ENCODE data around the gene PPCS.
"Not testable (repeated sequence)": the region's sequence is repeated elsewhere in the genome, so short reads cannot be mapped to it uniquely, and the experiment has no call there.

PPCS gene

DNA sequence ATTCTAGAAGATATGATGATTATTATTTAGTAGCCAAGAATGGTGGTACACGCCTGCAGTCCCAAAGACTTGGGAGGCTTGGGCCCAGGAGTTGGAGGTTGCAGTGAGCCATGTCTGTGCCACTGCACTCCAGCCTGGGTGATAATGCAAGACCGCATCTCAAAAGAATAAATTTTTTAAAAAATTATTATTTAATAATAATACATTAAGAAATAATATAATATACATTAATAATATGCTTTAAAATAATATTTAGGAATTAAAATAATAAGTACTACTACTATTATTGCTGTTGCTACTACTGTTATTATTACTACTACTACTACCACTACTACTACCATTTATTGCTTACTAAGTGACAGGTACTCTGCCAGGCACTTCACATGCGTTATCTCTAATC is 33.9 kb downstream of the PPCS start:
- Histone ChIP-seq H4K12ac (ENCODE audit: low read depth, low read length) (no peak overlapping the region), H2AK5ac (ENCODE audit: low read length) (no peak overlapping the region), H3K27me3 (ENCODE audit: insufficient read depth, low read length) (no peaks in the 10 kb centered on the region), H3K4me1 (ENCODE audit: control insufficient read depth in 1 of 2, insufficient read depth in 2 of 2, low read length in 2 of 2) (no peaks in the 10 kb centered on the region), H2BK12ac (ENCODE audit: low read length) (no peak overlapping the region), H3K36me3 (ENCODE audit: control insufficient read depth in 1 of 2, insufficient read depth in 2 of 2, low read length in 2 of 2) (no peaks in the 10 kb centered on the region), H2BK120ac (ENCODE audit: insufficient read depth, low read length, poor library complexity) (no peak overlapping the region), H2BK5ac (ENCODE audit: low read depth, low read length, poor library complexity) (no peak overlapping the region), H3K9ac (ENCODE audit: low read length) (no peak overlapping the region), H3K4me3 (ENCODE audit: low read depth, low read length) (no peak overlapping the region), H4K8ac (ENCODE audit: low read depth, low read length) (no peak overlapping the region), H3K4ac (ENCODE audit: low read depth, low read length) (no peak overlapping the region), H3K79me1 (ENCODE audit: low read length) (no peaks in the 10 kb centered on the region), H3K27ac (ENCODE audit: low read depth, low read length) (no peak overlapping the region), H3K23ac (ENCODE audit: low read length) (no peak overlapping the region), H2AFZ (ENCODE audit: insufficient read depth, low read length, poor library complexity) (no peak overlapping the region), H3K14ac (ENCODE audit: low read length) (no peak overlapping the region), H3K9me3 (ENCODE audit: insufficient read depth, low read depth, low read length) (no peaks in the 10 kb centered on the region), H3K18ac (ENCODE audit: low read length) (no peak overlapping the region), H4K91ac (ENCODE audit: low read depth, low read length) (no peak overlapping the region), H3K4me2 (ENCODE audit: low read length) (no peak overlapping the region), H3K79me2 (ENCODE audit: control insufficient read depth, insufficient read depth, low read length, poor library complexity) (no peaks in the 10 kb centered on the region)
- no CpG with 5 or more reads among the region's 3 CpGs for WGBS (ENCODE audit: extremely low coverage, insufficient coverage, insufficient read length)
- DNase-seq = no peak

DNA sequence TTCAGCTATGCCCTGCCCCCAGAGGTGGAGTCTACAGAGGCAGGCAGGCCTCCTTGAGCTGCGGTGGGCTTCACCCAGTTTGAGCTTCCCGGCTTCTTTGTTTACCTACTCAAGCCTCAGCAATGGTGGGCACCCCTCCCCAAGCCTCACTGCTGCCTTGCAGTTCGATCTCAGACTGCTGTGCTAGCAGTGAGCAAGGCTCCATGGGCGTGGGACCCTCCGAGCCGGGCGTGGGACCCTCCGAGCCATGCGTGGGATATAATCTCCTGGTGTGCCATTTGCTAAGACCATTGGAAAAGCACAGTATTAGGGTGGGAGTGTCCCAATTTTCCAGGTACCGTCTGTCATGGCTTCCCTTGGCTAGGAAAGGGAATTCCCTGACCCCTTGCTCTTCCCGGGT is 45.7 kb downstream of the PPCS start:
- not testable (repeated sequence) for H3K27me3 ChIP-seq (ENCODE audit: insufficient read depth, low read length); H3K4me2 ChIP-seq (ENCODE audit: low read length); H3K18ac ChIP-seq (ENCODE audit: low read length); H3K36me3 ChIP-seq (ENCODE audit: control insufficient read depth in 1 of 2, insufficient read depth in 2 of 2, low read length in 2 of 2); H3K27ac ChIP-seq (ENCODE audit: low read depth, low read length); H3K4ac ChIP-seq (ENCODE audit: low read depth, low read length); H2AK5ac ChIP-seq (ENCODE audit: low read length); H3K79me2 ChIP-seq (ENCODE audit: control insufficient read depth, insufficient read depth, low read length, poor library complexity); H3K4me1 ChIP-seq (ENCODE audit: control insufficient read depth in 1 of 2, insufficient read depth in 2 of 2, low read length in 2 of 2); H2BK12ac ChIP-seq (ENCODE audit: low read length); H3K4me3 ChIP-seq (ENCODE audit: low read depth, low read length); H3K9ac ChIP-seq (ENCODE audit: low read length); H3K79me1 ChIP-seq (ENCODE audit: low read length); H2AFZ ChIP-seq (ENCODE audit: insufficient read depth, low read length, poor library complexity); H3K23ac ChIP-seq (ENCODE audit: low read length); H2BK120ac ChIP-seq (ENCODE audit: insufficient read depth, low read length, poor library complexity); H4K91ac ChIP-seq (ENCODE audit: low read depth, low read length); H4K8ac ChIP-seq (ENCODE audit: low read depth, low read length); H3K9me3 ChIP-seq (ENCODE audit: insufficient read depth, low read depth, low read length); H2BK5ac ChIP-seq (ENCODE audit: low read depth, low read length, poor library complexity); H3K14ac ChIP-seq (ENCODE audit: low read length); H4K12ac ChIP-seq (ENCODE audit: low read depth, low read length); DNase-seq
- WGBS (ENCODE audit: extremely low coverage, insufficient coverage, insufficient read length) = no CpG with 5 or more reads among the region's 11 CpGs

DNA sequence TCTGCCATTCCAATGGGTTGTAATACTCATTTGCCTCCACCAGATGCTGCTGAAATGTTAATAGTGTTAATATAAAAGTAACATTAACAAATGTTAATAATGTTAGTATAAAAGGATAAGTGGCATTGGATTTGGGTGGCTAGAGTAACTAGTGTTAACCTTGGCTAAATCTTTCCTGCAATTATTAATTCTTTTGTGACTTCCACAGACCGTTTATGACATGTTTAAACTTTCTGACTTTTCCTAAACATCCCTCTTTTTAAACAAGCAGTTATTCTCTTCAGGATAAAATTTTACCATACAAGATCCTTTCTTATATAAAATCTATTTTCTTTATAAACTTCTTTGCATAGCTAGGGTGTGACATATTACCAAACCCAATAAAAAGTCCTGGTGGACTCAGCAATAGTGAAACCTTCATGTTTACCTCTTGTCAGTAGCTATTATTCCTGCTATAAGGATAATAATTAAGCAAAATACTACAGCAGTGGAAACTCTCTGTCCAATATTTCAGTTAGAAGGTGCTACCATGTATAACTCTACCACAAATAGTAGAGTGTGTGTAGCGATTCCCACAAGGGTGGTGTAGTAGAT is 48.3 kb downstream of the PPCS start:
- Histone ChIP-seq H2AK5ac (ENCODE audit: low read length) (no peak overlapping the region), H3K9ac (ENCODE audit: low read length) (no peak overlapping the region), H3K14ac (ENCODE audit: low read length) (no peak overlapping the region), H3K79me1 (ENCODE audit: low read length) (no peaks in the 10 kb centered on the region), H3K27ac (ENCODE audit: low read depth, low read length) (no peak overlapping the region), H2BK12ac (ENCODE audit: low read length) (no peak overlapping the region), H3K4me3 (ENCODE audit: low read depth, low read length) (no peak overlapping the region), H4K91ac (ENCODE audit: low read depth, low read length) (no peak overlapping the region), H3K18ac (ENCODE audit: low read length) (no peak overlapping the region), H3K23ac (ENCODE audit: low read length) (no peak overlapping the region), H3K27me3 (ENCODE audit: insufficient read depth, low read length) (no peaks in the 10 kb centered on the region), H2BK5ac (ENCODE audit: low read depth, low read length, poor library complexity) (no peak overlapping the region), H3K4me1 (ENCODE audit: control insufficient read depth in 1 of 2, insufficient read depth in 2 of 2, low read length in 2 of 2) (no peaks in the 10 kb centered on the region), H4K12ac (ENCODE audit: low read depth, low read length) (no peak overlapping the region), H2BK120ac (ENCODE audit: insufficient read depth, low read length, poor library complexity) (no peak overlapping the region), H3K36me3 (ENCODE audit: control insufficient read depth in 1 of 2, insufficient read depth in 2 of 2, low read length in 2 of 2) (peaks cover 0 to 2% of the 10 kb centered on the region in 2 experiments), H3K4ac (ENCODE audit: low read depth, low read length) (no peak overlapping the region), H3K79me2 (ENCODE audit: control insufficient read depth, insufficient read depth, low read length, poor library complexity) (no peaks in the 10 kb centered on the region), H3K4me2 (ENCODE audit: low read length) (no peak overlapping the region), H3K9me3 (ENCODE audit: insufficient read depth, low read depth, low read length) (peaks cover 10% of the 10 kb centered on the region), H2AFZ (ENCODE audit: insufficient read depth, low read length, poor library complexity) (no peak overlapping the region), H4K8ac (ENCODE audit: low read depth, low read length) (no peak overlapping the region)
- WGBS (ENCODE audit: extremely low coverage, insufficient coverage, insufficient read length) = no CpG with 5 or more reads among the region's 2 CpGs
- no peak for DNase-seq

DNA sequence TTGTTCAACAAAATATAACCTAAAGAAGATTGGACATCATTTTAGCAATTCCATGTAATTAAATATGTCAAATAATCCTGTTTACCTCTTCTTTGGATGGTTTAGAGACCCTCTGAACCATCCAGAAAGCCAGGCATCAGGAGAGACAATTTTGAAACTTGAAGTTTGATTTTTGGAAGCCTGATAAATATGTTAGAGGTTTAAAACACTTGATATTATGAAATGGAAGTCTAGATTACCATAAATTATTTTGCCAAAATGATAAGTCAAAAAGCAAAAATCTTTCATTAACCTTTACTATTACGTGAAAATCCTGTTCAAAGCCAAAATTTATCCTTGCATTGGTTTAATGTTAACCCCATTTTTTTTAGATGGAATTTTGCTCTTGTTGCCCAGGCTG is 50.2 kb downstream of the PPCS start:
- Histone ChIP-seq H4K12ac (ENCODE audit: low read depth, low read length) (no peak overlapping the region), H3K4me2 (ENCODE audit: low read length) (no peak overlapping the region), H4K91ac (ENCODE audit: low read depth, low read length) (no peak overlapping the region), H3K36me3 (ENCODE audit: control insufficient read depth in 1 of 2, insufficient read depth in 2 of 2, low read length in 2 of 2) (peaks cover 0 to 2% of the 10 kb centered on the region in 2 experiments), H3K4ac (ENCODE audit: low read depth, low read length) (no peak overlapping the region), H3K4me3 (ENCODE audit: low read depth, low read length) (no peak overlapping the region), H3K4me1 (ENCODE audit: control insufficient read depth in 1 of 2, insufficient read depth in 2 of 2, low read length in 2 of 2) (no peaks in the 10 kb centered on the region), H4K8ac (ENCODE audit: low read depth, low read length) (no peak overlapping the region), H3K14ac (ENCODE audit: low read length) (no peak overlapping the region), H3K9ac (ENCODE audit: low read length) (no peak overlapping the region), H2BK5ac (ENCODE audit: low read depth, low read length, poor library complexity) (no peak overlapping the region), H3K79me1 (ENCODE audit: low read length) (no peaks in the 10 kb centered on the region), H2BK12ac (ENCODE audit: low read length) (no peak overlapping the region), H3K27ac (ENCODE audit: low read depth, low read length) (no peak overlapping the region), H2BK120ac (ENCODE audit: insufficient read depth, low read length, poor library complexity) (no peak overlapping the region), H3K9me3 (ENCODE audit: insufficient read depth, low read depth, low read length) (peaks cover 12% of the 10 kb centered on the region), H2AK5ac (ENCODE audit: low read length) (no peak overlapping the region), H3K23ac (ENCODE audit: low read length) (no peak overlapping the region), H3K27me3 (ENCODE audit: insufficient read depth, low read length) (no peaks in the 10 kb centered on the region), H3K18ac (ENCODE audit: low read length) (no peak overlapping the region), H3K79me2 (ENCODE audit: control insufficient read depth, insufficient read depth, low read length, poor library complexity) (no peaks in the 10 kb centered on the region), H2AFZ (ENCODE audit: insufficient read depth, low read length, poor library complexity) (no peak overlapping the region)
- WGBS (ENCODE audit: extremely low coverage, insufficient coverage, insufficient read length) = no CpG with 5 or more reads among the region's 1 CpG
- DNase-seq = no peak

Data from trophoblast cell (in vitro differentiated cells and primary cell).